GM23338 (cell line): Measurements from ENCODE around the gene MUCL3. TPM values are rescaled to one million over a fixed set of nuclear protein-coding genes. Genes with fewer than 3 reads are reported as not detected.
A peak's percentile ranks its signal among the peaks of the same experiment; 100 is the strongest.

Experiments used
- ATAC-seq: fragments of 200-7000 bp; cut with Tn5 transposase; 3 replicates; pipeline ENCODE4 v1.9.1; 2020
- DNase-seq: peaks from one replicate; pipeline ENCODE4 v3.0.0-alpha.2; 2015; ENCODE audit warnings: low spot score
- H2AFZ ChIP-seq: fragments of 200-600 bp; sonication (generic); 2 replicates; pipeline ENCODE4 v1.8.0; 2016; ENCODE audit warnings: antibody characterized with exemption, mild to moderate bottlenecking, moderate library complexity
- H3F3A ChIP-seq: fragments of 200-600 bp; sonication (generic); replicated peaks from 2 replicates; pipeline ENCODE4 v1.8.0; 2017; ENCODE audit warnings: antibody characterized with exemption, mixed run types, low read depth
- H3K27ac ChIP-seq: fragments of 200-600 bp; sonication (generic); 2 replicates; pipeline ENCODE4 v1.6.1; 2016; ENCODE audit warnings: low read depth
- H3K27me3 ChIP-seq: fragments of 200-600 bp; sonication (generic); 2 replicates; pipeline ENCODE4 v1.8.0; 2016; ENCODE audit warnings: mild to moderate bottlenecking, mixed run types, moderate library complexity; ENCODE audit not compliant: insufficient read depth
- H3K36me3 ChIP-seq: fragments of 200-600 bp; sonication (generic); 2 replicates; pipeline ENCODE4 v1.8.0; 2016; ENCODE audit warnings: mild to moderate bottlenecking; ENCODE audit not compliant: insufficient read depth
- H3K4me1 ChIP-seq: fragments of 200-600 bp; sonication (generic); 2 replicates; pipeline ENCODE4 v1.8.0; 2016; ENCODE audit warnings: mild to moderate bottlenecking, moderate library complexity; ENCODE audit not compliant: insufficient read depth
- H3K4me2 ChIP-seq: fragments of 200-600 bp; sonication (generic); 2 replicates; pipeline ENCODE4 v1.7.1; 2017; ENCODE audit warnings: mixed run types
- H3K4me3 ChIP-seq: fragments of 200-600 bp; sonication (generic); 2 replicates; pipeline ENCODE4 v1.6.1; 2016; ENCODE audit warnings: mixed run types
- H3K79me2 ChIP-seq: fragments of 200-600 bp; sonication (generic); replicated peaks from 2 replicates; pipeline ENCODE4 v1.8.0; 2017; ENCODE audit warnings: mild to moderate bottlenecking; ENCODE audit not compliant: insufficient read depth
- H3K9me2 ChIP-seq: fragments of 200-600 bp; sonication (generic); 2 replicates; pipeline ENCODE4 v1.8.0; 2017; ENCODE audit not compliant: insufficient read depth
- H4K20me1 ChIP-seq: fragments of 200-600 bp; sonication (generic); replicated peaks from 2 replicates; pipeline ENCODE4 v1.8.0; 2017; ENCODE audit warnings: mild to moderate bottlenecking; ENCODE audit not compliant: insufficient read depth
- H3K27ac Mint-ChIP-seq: 2 replicates; pipeline ENCODE4 v1.8.0; 2020; ENCODE audit warnings: inconsistent platforms, mild to moderate bottlenecking, moderate library complexity, mixed read lengths
- H3K27me3 Mint-ChIP-seq: 3 replicates; pipeline ENCODE4 v1.8.0; 2022; ENCODE audit warnings: low read depth, mild to moderate bottlenecking, moderate library complexity, mixed read lengths, inconsistent platforms; ENCODE audit not compliant: insufficient read depth, poor library complexity
- H3K36me3 Mint-ChIP-seq: 3 replicates; pipeline ENCODE4 v1.8.0; 2021; ENCODE audit warnings: low read depth, mild to moderate bottlenecking, inconsistent platforms, moderate library complexity, mixed read lengths
- H3K4me1 Mint-ChIP-seq: 3 replicates; pipeline ENCODE4 v1.8.0; 2020; ENCODE audit warnings: mild to moderate bottlenecking, inconsistent platforms, mixed read lengths
- H3K4me3 Mint-ChIP-seq: 3 replicates; pipeline ENCODE4 v1.8.0; 2021; ENCODE audit warnings: moderate library complexity, mild to moderate bottlenecking, inconsistent platforms, mixed read lengths
- H3K9me3 Mint-ChIP-seq: 3 replicates; pipeline ENCODE4 v1.8.0; 2020; ENCODE audit warnings: moderate library complexity, mild to moderate bottlenecking, inconsistent platforms, mixed read lengths
- CREB1 ChIP-seq: fragments of 250-450 bp; sonication (Bioruptor Pico); IDR thresholded peaks from 2 replicates; pipeline ENCODE4 v1.5.0; 2020; ENCODE audit warnings: low read depth, mild to moderate bottlenecking, moderate library complexity
- CTCF ChIP-seq, 2 experiments: fragments of 200-600 bp in 1 of 2; sonication (generic) in 1 of 2; conservative IDR thresholded peaks; 2 replicates each; pipeline versions ENCODE4 v1.5.1 to v1.6.1; 2016 to 2017; ENCODE audit warnings: antibody characterized with exemption in 2 of 2, low read depth in 2 of 2, mild to moderate bottlenecking in 2 of 2, moderate library complexity in 1 of 2
- ETS1 ChIP-seq: IDR thresholded peaks from 2 replicates; pipeline ENCODE4 v1.6.1; 2016; ENCODE audit warnings: antibody characterized with exemption
- EZH2 ChIP-seq: fragments of 200-600 bp; sonication (generic); IDR thresholded peaks from one replicate; pipeline ENCODE4 v1.8.0; 2017; ENCODE audit warnings: antibody characterized with exemption, mild to moderate bottlenecking, low read depth; ENCODE audit not compliant: unreplicated experiment
- EZH2phosphoT487 ChIP-seq: fragments of 200-600 bp; sonication (generic); IDR thresholded peaks from one replicate; pipeline ENCODE4 v1.8.1; 2018; ENCODE audit warnings: antibody characterized with exemption; ENCODE audit not compliant: unreplicated experiment
- JUNB ChIP-seq: IDR thresholded peaks from one replicate; pipeline ENCODE4 v1.6.1; 2016; ENCODE audit warnings: antibody characterized with exemption; ENCODE audit not compliant: unreplicated experiment
- NANOG ChIP-seq: IDR thresholded peaks from 2 replicates; pipeline ENCODE4 v1.6.1; 2016; ENCODE audit warnings: antibody characterized with exemption, borderline replicate concordance
- POLR2AphosphoS5 ChIP-seq: IDR thresholded peaks from 2 replicates; pipeline ENCODE4 v1.6.1; 2016; ENCODE audit warnings: antibody characterized with exemption, low read depth
- REST ChIP-seq: IDR thresholded peaks from one replicate; pipeline ENCODE4 v1.6.1; 2018; ENCODE audit warnings: antibody characterized with exemption; ENCODE audit not compliant: unreplicated experiment
- STAT1 ChIP-seq: IDR thresholded peaks from one replicate; pipeline ENCODE4 v1.6.1; 2016; ENCODE audit warnings: antibody characterized with exemption; ENCODE audit not compliant: unreplicated experiment
- ZNF114 ChIP-seq: fragments of 250-450 bp; sonication (Bioruptor Pico); IDR thresholded peaks from 2 replicates; pipeline ENCODE4 v1.5.0; 2020; ENCODE audit warnings: mild to moderate bottlenecking, moderate library complexity
- ZNF331 ChIP-seq: fragments of 250-450 bp; sonication (Bioruptor Pico); IDR thresholded peaks from 2 replicates; pipeline ENCODE4 v1.5.0; 2020; ENCODE audit warnings: low read depth, mild to moderate bottlenecking, moderate library complexity
- ZNF462 ChIP-seq: fragments of 250-450 bp; sonication (Bioruptor Pico); IDR thresholded peaks from 2 replicates; pipeline ENCODE4 v1.5.0; 2020; ENCODE audit warnings: mild to moderate bottlenecking, moderate library complexity
- polyA plus RNA-seq: library from polyadenylated mRNA; unstranded; fragments of >200 nt; fragmentation: Nextera tagmentation; extraction: Ambion mirVana; gene quantifications from 2 replicates; pipeline ENCODE4 v1.2.1, GENCODE V29; 2016
- total RNA-seq: library from RNA; depleted of rRNA; stranded (reverse); fragments of >200 nt; shearing (Covaris generic); gene quantifications from 2 replicates; pipeline ENCODE4 v1.2.3, GENCODE V29; 2014

The MUCL3 gene
- total and polyA plus RNA-seq, 2 experiments from 2014 or later, result 0.32 TPM; not detected in 1

- peaks cover 5% of the 10 kb centered on the region; the same call in 1 of the 2 replicates for H3K9me2 ChIP-seq
- no peaks in the 10 kb centered on the region for H3K27me3 ChIP-seq
- H3F3A ChIP-seq, result no peaks in the 10 kb centered on the region
- H3K36me3 ChIP-seq, result no peaks in the 10 kb centered on the region
- no peaks in the 10 kb centered on the region for H4K20me1 ChIP-seq
- no peak for TF ChIP-seq ZNF114 (CRISPR knock-in tag)
- TF ChIP-seq POLR2AphosphoS5, result peak; percentile 27; the same call in 1 of the 2 replicates
- no peak for TF ChIP-seq JUNB
- TF ChIP-seq EZH2, result no peak
- peak; percentile 29; the same call in 1 of the 2 replicates for TF ChIP-seq ETS1
- TF ChIP-seq NANOG, result no peak
- TF ChIP-seq ZNF331 (CRISPR knock-in tag), result no peak
- peak; percentile 52 to 67 for TF ChIP-seq CTCF (conservative IDR thresholded peaks at IDR 0.05; ENCODE audit: low read depth in 2 of 2)
- no peak for TF ChIP-seq EZH2phosphoT487
- TF ChIP-seq CREB1 (CRISPR knock-in tag), result peak; percentile 14; the same call in 1 of the 2 replicates
- peak; percentile 40; the same call in 1 of the 2 replicates for TF ChIP-seq ZNF462
- no peak for TF ChIP-seq STAT1
- no peak for TF ChIP-seq REST
- peak overlapping the region; percentile 6; the same call in 1 of the 2 replicates for H2AFZ ChIP-seq
- H3K4me1 ChIP-seq, result peaks cover 17% of the 10 kb centered on the region
- DNase-seq, result peak; percentile 99
- H3K36me3 Mint-ChIP-seq, result no peaks in the 10 kb centered on the region
- H3K4me2 ChIP-seq, result peak overlapping the region; percentile 25
- no peak overlapping the region for H3K4me3 ChIP-seq
- no peak overlapping the region; the same call in 2 of the 3 replicates for H3K4me3 Mint-ChIP-seq
- no peak overlapping the region for H3K27ac Mint-ChIP-seq
- H3K9me3 Mint-ChIP-seq, result no peaks in the 10 kb centered on the region; the same call in 2 of the 3 replicates
- H3K27ac ChIP-seq, result no peak overlapping the region
- peaks cover 15% of the 10 kb centered on the region for H3K27me3 Mint-ChIP-seq
- peaks cover 33% of the 10 kb centered on the region for H3K4me1 Mint-ChIP-seq
- peak; percentile 93 for ATAC-seq
- H3K79me2 ChIP-seq, result no peaks in the 10 kb centered on the region
These were observed 1.7 kb downstream of the MUCL3 start for GRCh38 chr6:30942338-30943060.
